ENCODE results near the gene MON1A. TPM values are rescaled to one million over a fixed set of nuclear protein-coding genes. Genes with fewer than 3 reads are reported as not detected.

Gene MON1A
- total and polyA plus RNA-seq, 2 of the 8 experiments (the other 6 are each of a cell fraction or from before 2014, with no cell fraction given) = 10.3 to 14.1 TPM

- Histone ChIP-seq H3K79me1 (ENCODE audit: low read depth, low read length) (no peaks in the 10 kb centered on the region), H3K79me2 (ENCODE audit: control insufficient read depth in 1 of 2, insufficient read depth in 2 of 2, low read length in 2 of 2) (no peaks in the 10 kb centered on the region), H3K9ac (replicated peaks in 1 of 4; ENCODE audit: extremely low read depth in 1 of 4, low read depth in 3 of 4, low read length in 3 of 4) (no peak overlapping the region), H3K14ac (ENCODE audit: insufficient read length) (no peak overlapping the region), H4K91ac (replicated peaks; ENCODE audit: insufficient read length, low read length) (peak overlapping the region; percentile 76), H3K36me3 (ENCODE audit: control insufficient read depth in 2 of 4, insufficient read depth in 4 of 4, low read length in 3 of 4) (no peaks in the 10 kb centered on the region), H3K23me2 (ENCODE audit: low read depth, low read length) (peaks cover 8% of the 10 kb centered on the region; the same call in 1 of the 2 replicates), H4K8ac (ENCODE audit: extremely low read depth, insufficient read depth, low read length) (no peak overlapping the region), H3K56ac (replicated peaks; ENCODE audit: insufficient read length, low read depth, low read length) (no peak overlapping the region), H3K9me3 (ENCODE audit: insufficient read depth in 2 of 2, low read depth in 1 of 2, low read length in 1 of 2) (no peaks in the 10 kb centered on the region), H3K4me2 (ENCODE audit: insufficient read depth in 1 of 2, low read depth in 2 of 2, low read length in 2 of 2) (peak overlapping the region in 1 of 2 experiments; percentile 56; a peak in 1 of 4 replicates), H4K5ac (ENCODE audit: insufficient read length, low read depth, low read length) (no peak overlapping the region), H2BK120ac (replicated peaks; ENCODE audit: low read depth, low read length) (no peak overlapping the region), H3K27me3 (replicated peaks in 1 of 4; ENCODE audit: control insufficient read depth in 3 of 4, extremely low read depth in 1 of 4, insufficient read depth in 3 of 4, low read length in 3 of 4) (peaks cover 0 to 18% (median 14%) of the 10 kb centered on the region in 4 experiments; a peak in 5 of 7 replicates), H3K4ac (replicated peaks; ENCODE audit: insufficient read length, low read depth, low read length) (no peak overlapping the region), H3K18ac (ENCODE audit: extremely low read depth, low read length) (0 out of 2 replicates have a peak overlapping the region, but pooled peaks have one; percentile 52), H2BK12ac (ENCODE audit: low read depth, low read length) (no peak overlapping the region; the same call in 1 of the 2 replicates), H4K20me1 (replicated peaks in 1 of 2; ENCODE audit: control insufficient read depth in 1 of 2, insufficient read depth in 2 of 2, low read length in 2 of 2) (peaks cover 0 to 7% of the 10 kb centered on the region in 2 experiments), H2AK5ac (ENCODE audit: low read depth, low read length) (peak overlapping the region; percentile 70; the same call in 1 of the 2 replicates), H3K27ac (ENCODE audit: low read depth, low read length) (no peak overlapping the region), H3K23ac (ENCODE audit: insufficient read length) (no peak overlapping the region), H2BK5ac (ENCODE audit: low read depth, low read length) (no peak overlapping the region), H3K4me3 (ENCODE audit: extremely low read depth in 1 of 4, insufficient read depth in 2 of 4, low read depth in 3 of 4, low read length in 4 of 4) (no peak overlapping the region; a peak in 1 of 8 replicates), H2BK20ac (ENCODE audit: low read length) (no peak overlapping the region), H3K4me1 (replicated peaks in 1 of 4; ENCODE audit: control insufficient read depth in 3 of 4, insufficient read depth in 4 of 4, low read length in 3 of 4) (peaks cover 5 to 28% (median 17%) of the 10 kb centered on the region in 4 experiments), H2BK15ac (ENCODE audit: low read length) (peak overlapping the region; percentile 97), H2AFZ (ENCODE audit: low read length) (no peak overlapping the region)
- CTCF ChIA-PET (ENCODE audit: partially characterized antibody) = interaction anchor here (1.1 to 16.1 kb wide), 10 partner anchors 6 to 161 kb away, joined by 3 to 306 read pairs (median 9); partner anchors contain the start of genes MON1A, RBM6 and TRAIP
- POLR2A ChIA-PET (ENCODE audit: partially characterized antibody) = interaction anchor here (1.5 kb wide), 1 partner anchor 55 kb away, joined by 4 read pairs; the partner anchor contains the start of gene TRAIP
- FAIRE-seq = no peak
- 90% methylated on average over 15 of the region's 15 CpGs; no CpG with 5 or more reads in 1 of the 2 experiments for WGBS, 2 experiments (ENCODE audit: extremely low coverage in 1 of 2, insufficient coverage in 1 of 2, insufficient read length in 1 of 2, insufficient replicate concordance in 2 of 2, low coverage in 1 of 2, low lambda C conversion rate in 2 of 2, missing lambda C conversion rate in 1 of 2)
- DNase-seq (ENCODE audit: low read depth in 1 of 2, low spot score in 2 of 2) = no peak
- no peak for TF ChIP-seq SP1 (IDR thresholded peaks at IDR 0.05; ENCODE audit: low read depth, low read length)
- no peak for TF ChIP-seq BACH1 (IDR thresholded peaks at IDR 0.05; ENCODE audit: low read length)
- TF ChIP-seq KDM4A (IDR thresholded peaks at IDR 0.05; ENCODE audit: low read depth, low read length, severe bottlenecking) = no peak
- TF ChIP-seq TAF1 (IDR thresholded peaks at IDR 0.05; ENCODE audit: low read depth, low read length) = no peak
- TF ChIP-seq, protein P1, sequence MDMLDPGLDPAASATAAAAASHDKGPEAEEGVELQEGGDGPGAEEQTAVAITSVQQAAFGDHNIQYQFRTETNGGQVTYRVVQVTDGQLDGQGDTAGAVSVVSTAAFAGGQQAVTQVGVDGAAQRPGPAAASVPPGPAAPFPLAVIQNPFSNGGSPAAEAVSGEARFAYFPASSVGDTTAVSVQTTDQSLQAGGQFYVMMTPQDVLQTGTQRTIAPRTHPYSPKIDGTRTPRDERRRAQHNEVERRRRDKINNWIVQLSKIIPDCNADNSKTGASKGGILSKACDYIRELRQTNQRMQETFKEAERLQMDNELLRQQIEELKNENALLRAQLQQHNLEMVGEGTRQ (IDR thresholded peaks at IDR 0.05; ENCODE audit: low read length) = no peak
- TF ChIP-seq TCF12 (IDR thresholded peaks at IDR 0.05; ENCODE audit: low read depth, low read length) = no peak
- TF ChIP-seq RNF2 (IDR thresholded peaks at IDR 0.05; ENCODE audit: borderline replicate concordance, low read depth, low read length, missing control alignments, poor library complexity, severe bottlenecking) = no peak
- TF ChIP-seq MAFK (IDR thresholded peaks at IDR 0.05; ENCODE audit: low read depth, low read length) = no peak
- no peak for TF ChIP-seq CHD1 (IDR thresholded peaks at IDR 0.05; ENCODE audit: low read depth, low read length)
- no peak for TF ChIP-seq POLR2AphosphoS5 (IDR thresholded peaks at IDR 0.05; ENCODE audit: low read depth, low read length)
- TF ChIP-seq EZH2 (IDR thresholded peaks at IDR 0.05; ENCODE audit: low read depth, low read length, severe bottlenecking) = no peak
- no peak for TF ChIP-seq RXRA (IDR thresholded peaks at IDR 0.05; ENCODE audit: insufficient read depth, low read depth, low read length)
- TF ChIP-seq ZNF274 (IDR thresholded peaks at IDR 0.05; ENCODE audit: borderline replicate concordance, extremely low read depth, low read length) = no peak
These were observed 18.0 kb downstream of the MON1A start for GRCh38 chr3:49911611-49912010.
